Liver (tissue), 9 donors: ENCODE measurements around the gene RSPO4. TPM values are rescaled to one million over a fixed set of nuclear protein-coding genes. Genes with fewer than 3 reads are reported as not detected.

Experiments
- DNase-seq: peaks from one replicate; pipeline ENCODE4 v3.0.0-alpha.2; 2017; ENCODE audit warnings: low spot score
- H3K27ac ChIP-seq, 2 donors: one replicate each; pipeline ENCODE4 v1.7.0; 2013; ENCODE audit warnings: inconsistent platforms in 2 of 2, low read length in 2 of 2, control low read depth in 1 of 2, low read depth in 1 of 2, mild to moderate bottlenecking in 1 of 2
- H3K27me3 ChIP-seq, 4 donors: one replicate each; pipeline versions ENCODE4 v1.6.1 to v1.7.0; 2013; ENCODE audit warnings: low read length in 3 of 4, inconsistent platforms in 1 of 4, mild to moderate bottlenecking in 1 of 4, moderate library complexity in 1 of 4; ENCODE audit not compliant: control insufficient read depth in 4 of 4, insufficient read depth in 4 of 4
- H3K36me3 ChIP-seq, 4 donors: one replicate each; pipeline versions ENCODE4 v1.6.1 to v1.7.0; 2013; ENCODE audit warnings: low read length in 3 of 4, mild to moderate bottlenecking in 3 of 4, low read depth in 1 of 4, moderate library complexity in 1 of 4; ENCODE audit not compliant: control insufficient read depth in 4 of 4, insufficient read depth in 3 of 4
- H3K4me1 ChIP-seq, 4 donors: one replicate each; pipeline versions ENCODE4 v1.6.1 to v1.7.0; 2013; ENCODE audit warnings: low read length in 3 of 4, mild to moderate bottlenecking in 3 of 4, moderate library complexity in 1 of 4; ENCODE audit not compliant: control insufficient read depth in 4 of 4, insufficient read depth in 4 of 4
- H3K4me3 ChIP-seq, 3 donors: one replicate each; pipeline versions ENCODE4 v1.6.1 to v1.7.0; 2013; ENCODE audit warnings: low read length in 3 of 3, control low read depth in 1 of 3, low read depth in 1 of 3, mild to moderate bottlenecking in 1 of 3
- H3K9ac ChIP-seq, 2 donors: one replicate each; pipeline ENCODE4 v1.7.0; 2013; ENCODE audit warnings: low read length in 2 of 2, mild to moderate bottlenecking in 2 of 2, moderate library complexity in 2 of 2, control low read depth in 1 of 2, low read depth in 1 of 2
- H3K9me3 ChIP-seq, 4 donors: one replicate each; pipeline versions ENCODE4 v1.6.1 to v1.7.0; 2013; ENCODE audit warnings: low read length in 3 of 4; ENCODE audit not compliant: control insufficient read depth in 4 of 4
- ATF3 ChIP-seq: IDR thresholded peaks from 2 replicates; pipeline ENCODE4 v1.6.1; 2016; ENCODE audit warnings: antibody characterized with exemption
- EGR1 ChIP-seq, 2 donors: IDR thresholded peaks; 2 replicates each; pipeline ENCODE4 v1.6.1; 2016 to 2018; ENCODE audit warnings: antibody characterized with exemption in 2 of 2, low read depth in 2 of 2
- FOXA1 ChIP-seq: IDR thresholded peaks from 2 replicates; pipeline ENCODE4 v1.6.1; 2016; ENCODE audit warnings: antibody characterized with exemption
- FOXA2 ChIP-seq: IDR thresholded peaks from 2 replicates; pipeline ENCODE4 v1.6.1; 2016; ENCODE audit warnings: antibody characterized with exemption
- GABPA ChIP-seq, 2 donors: IDR thresholded peaks in 1 of 2; conservative IDR thresholded peaks in 1 of 2; 2 replicates each; pipeline ENCODE4 v1.6.1; 2016; ENCODE audit warnings: antibody characterized with exemption in 2 of 2, mild to moderate bottlenecking in 1 of 2, moderate library complexity in 1 of 2
- HNF4A ChIP-seq, 2 donors: conservative IDR thresholded peaks; 2 replicates each; pipeline ENCODE4 v1.6.1; 2016; ENCODE audit warnings: antibody characterized with exemption in 2 of 2, mild to moderate bottlenecking in 2 of 2
- HNF4G ChIP-seq: IDR thresholded peaks from 2 replicates; pipeline ENCODE4 v1.6.1; 2016; ENCODE audit warnings: antibody characterized with exemption
- JUND ChIP-seq, 2 donors: IDR thresholded peaks; 2 replicates each; pipeline ENCODE4 v1.6.1; 2016; ENCODE audit warnings: antibody characterized with exemption in 2 of 2
- NR2F2 ChIP-seq: IDR thresholded peaks from 2 replicates; pipeline ENCODE4 v1.6.1; 2016; ENCODE audit warnings: antibody characterized with exemption
- RAD21 ChIP-seq, 2 donors: IDR thresholded peaks; 2 replicates each; pipeline ENCODE4 v1.6.1; 2016; ENCODE audit warnings: antibody characterized with exemption in 2 of 2, mild to moderate bottlenecking in 2 of 2
- REST ChIP-seq: IDR thresholded peaks from 2 replicates; pipeline ENCODE4 v1.6.1; 2016; ENCODE audit warnings: antibody characterized with exemption, mild to moderate bottlenecking
- RXRA ChIP-seq, 2 donors: IDR thresholded peaks; 2 replicates each; pipeline ENCODE4 v1.6.1; 2017 to 2018; ENCODE audit warnings: antibody characterized with exemption in 2 of 2, mild to moderate bottlenecking in 1 of 2
- SP1 ChIP-seq: IDR thresholded peaks from 2 replicates; pipeline ENCODE4 v1.6.1; 2018; ENCODE audit warnings: antibody characterized with exemption, mild to moderate bottlenecking
- TAF1 ChIP-seq: conservative IDR thresholded peaks from 2 replicates; pipeline ENCODE4 v1.6.1; 2016; ENCODE audit warnings: antibody characterized with exemption, mild to moderate bottlenecking
- YY1 ChIP-seq: IDR thresholded peaks from 2 replicates; pipeline ENCODE4 v1.6.1; 2016; ENCODE audit warnings: antibody characterized with exemption, mild to moderate bottlenecking
- WGBS: extraction: QIAGEN DNeasy Blood & Tissue Kit; methylation state at CpG from one replicate; pipeline ENCODE4 v1.1.7; 2013; 5-methylcytosine and 5-hydroxymethylcytosine counted together
- polyA plus RNA-seq, 2 donors: library from polyadenylated mRNA; stranded (reverse) in 1 of 2; unstranded in 1 of 2; fragments of 200-250 nt in 1 of 2; fragments of >200 nt in 1 of 2; fragmentation: Nextera tagmentation in 1 of 2; extraction: Ambion mirVana in 1 of 2; gene quantifications; one replicate each; pipeline versions ENCODE4 v1.2.1 to v1.2.3, GENCODE V29; 2013 to 2015
- total RNA-seq, 2 donors: library from RNA; depleted of rRNA; stranded (reverse); fragments of >200 nt; gene quantifications; one replicate each; pipeline ENCODE4 v1.2.3, GENCODE V29; 2014
- TF ChIP-seq, protein P1 (sequence below): fragments of 150-350 bp; IDR thresholded peaks from 2 replicates; pipeline ENCODE4 v1.5.1; 2017; ENCODE audit warnings: improper control_type of control experiment, low read depth, low read length; ENCODE audit not compliant: missing input control
- TF ChIP-seq, protein P2 (sequence below): IDR thresholded peaks from 2 replicates; pipeline ENCODE4 v1.6.1; 2016; ENCODE audit warnings: antibody characterized with exemption
- TF ChIP-seq, protein P3 (sequence below): IDR thresholded peaks from 2 replicates; pipeline ENCODE4 v1.6.1; 2016; ENCODE audit warnings: antibody characterized with exemption
- donor health status: healthy.
- donor health status: healthy.
- donor health status: healthy.
- donor health status: healthy.
- donor health status: healthy.

RSPO4 gene
- total and polyA plus RNA-seq, 4 donors = not detected

DNA sequence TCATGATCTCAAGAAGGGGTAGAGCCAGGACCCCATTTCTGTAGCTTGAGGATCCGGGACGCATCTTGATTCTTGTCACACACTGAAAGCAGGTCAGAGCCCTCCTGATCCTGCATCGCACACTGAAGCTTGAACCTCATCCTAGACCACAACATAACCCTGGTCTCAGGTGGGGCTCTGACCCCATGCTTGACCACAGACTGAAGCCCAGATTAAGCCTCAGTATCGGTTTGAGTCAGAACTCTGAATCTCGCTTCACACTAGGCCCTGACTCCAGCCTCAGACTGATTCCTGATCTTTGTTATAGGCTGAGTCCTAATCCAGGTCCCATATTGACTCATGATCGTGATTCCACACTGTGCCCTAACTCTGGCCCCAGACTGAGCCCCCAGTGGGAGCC lies 8.5 kb upstream of the RSPO4 start:
- TF ChIP-seq FOXA2 (no peak), FOXA1 (no peak), REST (no peak), TAF1 (no peak), RAD21 (IDR thresholded peaks at IDR 0.05) (no peak), HNF4G (no peak), SP1 (no peak), RXRA (IDR thresholded peaks at IDR 0.05) (no peak), NR2F2 (no peak), HNF4A (conservative IDR thresholded peaks at IDR 0.05) (no peak), GABPA (IDR thresholded peaks at IDR 0.05 in 1 of 2, conservative IDR thresholded peaks at IDR 0.05 in 1 of 2) (no peak), EGR1 (IDR thresholded peaks at IDR 0.05; ENCODE audit: low read depth in 2 of 2) (no peak), JUND (IDR thresholded peaks at IDR 0.05) (no peak)
- TF ChIP-seq, protein P1, sequence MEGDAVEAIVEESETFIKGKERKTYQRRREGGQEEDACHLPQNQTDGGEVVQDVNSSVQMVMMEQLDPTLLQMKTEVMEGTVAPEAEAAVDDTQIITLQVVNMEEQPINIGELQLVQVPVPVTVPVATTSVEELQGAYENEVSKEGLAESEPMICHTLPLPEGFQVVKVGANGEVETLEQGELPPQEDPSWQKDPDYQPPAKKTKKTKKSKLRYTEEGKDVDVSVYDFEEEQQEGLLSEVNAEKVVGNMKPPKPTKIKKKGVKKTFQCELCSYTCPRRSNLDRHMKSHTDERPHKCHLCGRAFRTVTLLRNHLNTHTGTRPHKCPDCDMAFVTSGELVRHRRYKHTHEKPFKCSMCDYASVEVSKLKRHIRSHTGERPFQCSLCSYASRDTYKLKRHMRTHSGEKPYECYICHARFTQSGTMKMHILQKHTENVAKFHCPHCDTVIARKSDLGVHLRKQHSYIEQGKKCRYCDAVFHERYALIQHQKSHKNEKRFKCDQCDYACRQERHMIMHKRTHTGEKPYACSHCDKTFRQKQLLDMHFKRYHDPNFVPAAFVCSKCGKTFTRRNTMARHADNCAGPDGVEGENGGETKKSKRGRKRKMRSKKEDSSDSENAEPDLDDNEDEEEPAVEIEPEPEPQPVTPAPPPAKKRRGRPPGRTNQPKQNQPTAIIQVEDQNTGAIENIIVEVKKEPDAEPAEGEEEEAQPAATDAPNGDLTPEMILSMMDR = no peak
- TF ChIP-seq, protein P2, sequence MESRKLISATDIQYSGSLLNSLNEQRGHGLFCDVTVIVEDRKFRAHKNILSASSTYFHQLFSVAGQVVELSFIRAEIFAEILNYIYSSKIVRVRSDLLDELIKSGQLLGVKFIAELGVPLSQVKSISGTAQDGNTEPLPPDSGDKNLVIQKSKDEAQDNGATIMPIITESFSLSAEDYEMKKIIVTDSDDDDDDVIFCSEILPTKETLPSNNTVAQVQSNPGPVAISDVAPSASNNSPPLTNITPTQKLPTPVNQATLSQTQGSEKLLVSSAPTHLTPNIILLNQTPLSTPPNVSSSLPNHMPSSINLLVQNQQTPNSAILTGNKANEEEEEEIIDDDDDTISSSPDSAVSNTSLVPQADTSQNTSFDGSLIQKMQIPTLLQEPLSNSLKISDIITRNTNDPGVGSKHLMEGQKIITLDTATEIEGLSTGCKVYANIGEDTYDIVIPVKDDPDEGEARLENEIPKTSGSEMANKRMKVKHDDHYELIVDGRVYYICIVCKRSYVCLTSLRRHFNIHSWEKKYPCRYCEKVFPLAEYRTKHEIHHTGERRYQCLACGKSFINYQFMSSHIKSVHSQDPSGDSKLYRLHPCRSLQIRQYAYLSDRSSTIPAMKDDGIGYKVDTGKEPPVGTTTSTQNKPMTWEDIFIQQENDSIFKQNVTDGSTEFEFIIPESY = no peak
- TF ChIP-seq, protein P3, sequence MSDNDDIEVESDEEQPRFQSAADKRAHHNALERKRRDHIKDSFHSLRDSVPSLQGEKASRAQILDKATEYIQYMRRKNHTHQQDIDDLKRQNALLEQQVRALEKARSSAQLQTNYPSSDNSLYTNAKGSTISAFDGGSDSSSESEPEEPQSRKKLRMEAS = no peak
- no peak for DNase-seq
- Histone ChIP-seq H3K4me3 (no peak overlapping the region), H3K4me1 (no peaks in the 10 kb centered on the region), H3K27me3 (peaks cover 0 to 1% (median 0%) of the 10 kb centered on the region in 4 donors), H3K9me3 (no peaks in the 10 kb centered on the region), H3K27ac (no peak overlapping the region), H3K9ac (no peak overlapping the region), H3K36me3 (no peaks in the 10 kb centered on the region)
- 91% methylated on average over 6 of the region's 6 CpGs for WGBS

GRCh38 chr20:1005452-1006027 lies 3.4 kb upstream of the RSPO4 start:
- no peak for DNase-seq
- Histone ChIP-seq H3K27me3 (peaks cover 3 to 9% (median 6%) of the 10 kb centered on the region in 4 donors), H3K27ac (no peak overlapping the region), H3K9ac (no peak overlapping the region), H3K9me3 (no peaks in the 10 kb centered on the region), H3K4me1 (peaks cover 0 to 6% (median 3%) of the 10 kb centered on the region in 4 donors), H3K4me3 (no peak overlapping the region), H3K36me3 (no peaks in the 10 kb centered on the region)
- WGBS = 42% methylated on average over 5 of the region's 5 CpGs
- TF ChIP-seq FOXA2 = no peak
- TF ChIP-seq GABPA (IDR thresholded peaks at IDR 0.05 in 1 of 2, conservative IDR thresholded peaks at IDR 0.05 in 1 of 2) = no peak
- no peak for TF ChIP-seq FOXA1
- TF ChIP-seq NR2F2 = no peak
- TF ChIP-seq SP1 = no peak
- TF ChIP-seq ATF3 = no peak
- no peak for TF ChIP-seq YY1
- no peak for TF ChIP-seq RXRA (IDR thresholded peaks at IDR 0.05)
